Measurements from ENCODE around the gene CCDC24. TPM values are rescaled to one million over a fixed set of nuclear protein-coding genes. Genes with fewer than 3 reads are reported as not detected.

The CCDC24 gene
- total RNA-seq, 1 experiment from 2014 or later, result 24.4 TPM

DNA sequence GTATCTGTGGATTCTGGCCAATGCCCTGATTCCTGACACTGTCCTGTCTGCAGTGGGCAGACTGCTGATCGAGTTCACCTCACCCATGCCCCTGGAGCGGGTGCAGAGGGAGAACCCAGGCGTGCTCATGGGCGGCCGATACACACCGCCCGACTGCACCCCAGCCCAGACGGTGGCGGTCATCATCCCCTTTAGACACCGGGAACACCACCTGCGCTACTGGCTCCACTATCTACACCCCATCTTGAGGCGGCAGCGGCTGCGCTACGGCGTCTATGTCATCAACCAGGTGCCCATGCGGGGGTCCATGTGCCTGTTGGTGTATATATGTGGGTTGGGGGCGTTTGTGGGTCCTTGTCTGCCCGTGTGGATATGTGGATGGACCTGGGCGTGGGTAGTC, 9.8 kb upstream of the CCDC24 start:
- intact Hi-C loops (cut with micrococcal nuclease; ENCODE audit: unreplicated experiment) (no loop called here), in situ Hi-C loops (cut with HindIII; ENCODE audit: low pct_unique_long_range_greater_than_20kb, low sequenced_read_pairs) (no loop called here)
- no peak overlapping the region for H3K27ac ChIP-seq (ENCODE audit: low read length)
- CTCF ChIA-PET, result no interaction called here
- POLR2A ChIA-PET, result no interaction called here
- peaks cover 25% of the 10 kb centered on the region for H3K4me1 ChIP-seq (ENCODE audit: control insufficient read depth, insufficient read depth, low read length)
- no peak for DNase-seq (ENCODE audit: low read depth, low spot score)
- H3K36me3 ChIP-seq (ENCODE audit: control insufficient read depth, insufficient read depth, low read length), result peaks cover 6% of the 10 kb centered on the region; the same call in 1 of the 2 replicates
- no peak for TF ChIP-seq POLR2AphosphoS5 (IDR thresholded peaks at IDR 0.05; ENCODE audit: low read depth, low read length)
- TF ChIP-seq, protein P1, sequence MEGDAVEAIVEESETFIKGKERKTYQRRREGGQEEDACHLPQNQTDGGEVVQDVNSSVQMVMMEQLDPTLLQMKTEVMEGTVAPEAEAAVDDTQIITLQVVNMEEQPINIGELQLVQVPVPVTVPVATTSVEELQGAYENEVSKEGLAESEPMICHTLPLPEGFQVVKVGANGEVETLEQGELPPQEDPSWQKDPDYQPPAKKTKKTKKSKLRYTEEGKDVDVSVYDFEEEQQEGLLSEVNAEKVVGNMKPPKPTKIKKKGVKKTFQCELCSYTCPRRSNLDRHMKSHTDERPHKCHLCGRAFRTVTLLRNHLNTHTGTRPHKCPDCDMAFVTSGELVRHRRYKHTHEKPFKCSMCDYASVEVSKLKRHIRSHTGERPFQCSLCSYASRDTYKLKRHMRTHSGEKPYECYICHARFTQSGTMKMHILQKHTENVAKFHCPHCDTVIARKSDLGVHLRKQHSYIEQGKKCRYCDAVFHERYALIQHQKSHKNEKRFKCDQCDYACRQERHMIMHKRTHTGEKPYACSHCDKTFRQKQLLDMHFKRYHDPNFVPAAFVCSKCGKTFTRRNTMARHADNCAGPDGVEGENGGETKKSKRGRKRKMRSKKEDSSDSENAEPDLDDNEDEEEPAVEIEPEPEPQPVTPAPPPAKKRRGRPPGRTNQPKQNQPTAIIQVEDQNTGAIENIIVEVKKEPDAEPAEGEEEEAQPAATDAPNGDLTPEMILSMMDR (IDR thresholded peaks at IDR 0.05), result no peak
- no peak for TF ChIP-seq TCF7L2 (IDR thresholded peaks at IDR 0.05; ENCODE audit: low read depth, low read length)
- TF ChIP-seq SIN3A (IDR thresholded peaks at IDR 0.05; ENCODE audit: borderline replicate concordance, insufficient read depth, low read depth, low read length), result no peak
- TF ChIP-seq, protein P2, sequence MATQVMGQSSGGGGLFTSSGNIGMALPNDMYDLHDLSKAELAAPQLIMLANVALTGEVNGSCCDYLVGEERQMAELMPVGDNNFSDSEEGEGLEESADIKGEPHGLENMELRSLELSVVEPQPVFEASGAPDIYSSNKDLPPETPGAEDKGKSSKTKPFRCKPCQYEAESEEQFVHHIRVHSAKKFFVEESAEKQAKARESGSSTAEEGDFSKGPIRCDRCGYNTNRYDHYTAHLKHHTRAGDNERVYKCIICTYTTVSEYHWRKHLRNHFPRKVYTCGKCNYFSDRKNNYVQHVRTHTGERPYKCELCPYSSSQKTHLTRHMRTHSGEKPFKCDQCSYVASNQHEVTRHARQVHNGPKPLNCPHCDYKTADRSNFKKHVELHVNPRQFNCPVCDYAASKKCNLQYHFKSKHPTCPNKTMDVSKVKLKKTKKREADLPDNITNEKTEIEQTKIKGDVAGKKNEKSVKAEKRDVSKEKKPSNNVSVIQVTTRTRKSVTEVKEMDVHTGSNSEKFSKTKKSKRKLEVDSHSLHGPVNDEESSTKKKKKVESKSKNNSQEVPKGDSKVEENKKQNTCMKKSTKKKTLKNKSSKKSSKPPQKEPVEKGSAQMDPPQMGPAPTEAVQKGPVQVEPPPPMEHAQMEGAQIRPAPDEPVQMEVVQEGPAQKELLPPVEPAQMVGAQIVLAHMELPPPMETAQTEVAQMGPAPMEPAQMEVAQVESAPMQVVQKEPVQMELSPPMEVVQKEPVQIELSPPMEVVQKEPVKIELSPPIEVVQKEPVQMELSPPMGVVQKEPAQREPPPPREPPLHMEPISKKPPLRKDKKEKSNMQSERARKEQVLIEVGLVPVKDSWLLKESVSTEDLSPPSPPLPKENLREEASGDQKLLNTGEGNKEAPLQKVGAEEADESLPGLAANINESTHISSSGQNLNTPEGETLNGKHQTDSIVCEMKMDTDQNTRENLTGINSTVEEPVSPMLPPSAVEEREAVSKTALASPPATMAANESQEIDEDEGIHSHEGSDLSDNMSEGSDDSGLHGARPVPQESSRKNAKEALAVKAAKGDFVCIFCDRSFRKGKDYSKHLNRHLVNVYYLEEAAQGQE (IDR thresholded peaks at IDR 0.05; ENCODE audit: insufficient read depth in 1 of 2, low read depth in 2 of 2, low read length in 1 of 2), result no peak
- no TSS peak for BruUV-seq (replicated peaks)
- no peaks in the 10 kb centered on the region for H3K27me3 ChIP-seq (ENCODE audit: control insufficient read depth, insufficient read depth, low read length)
- ATAC-seq, result no peak
- H3K4me3 ChIP-seq (ENCODE audit: low read depth in 2 of 2, low read length in 2 of 2), result no peak overlapping the region
- H3K9me3 ChIP-seq (ENCODE audit: control insufficient read depth, insufficient read depth, low read depth, low read length), result no peaks in the 10 kb centered on the region

DNA sequence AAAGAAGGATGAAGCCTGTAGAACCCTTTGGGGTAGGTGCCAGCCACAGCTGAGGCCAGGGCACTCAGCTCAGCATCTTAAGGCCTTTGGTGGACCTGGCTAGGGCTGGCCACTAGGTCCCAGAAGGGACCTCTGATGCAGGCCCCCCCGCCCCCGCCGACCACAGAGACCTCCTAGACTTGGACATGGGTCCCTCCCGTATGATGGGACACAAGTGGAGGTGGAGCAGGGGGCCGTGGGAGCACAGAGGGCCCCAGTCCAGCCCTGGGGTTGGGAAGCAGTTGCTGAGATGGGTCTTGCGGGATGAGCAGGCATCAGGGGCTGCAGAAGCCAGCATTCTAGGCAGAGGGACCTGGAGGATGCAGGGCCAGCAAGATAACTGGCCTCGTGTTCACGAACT, 9.2 kb upstream of the CCDC24 start:
- POLR2A ChIA-PET, result no interaction called here
- CTCF ChIA-PET, result no interaction called here

More for the DNA sequence above, 9.2 kb upstream of the CCDC24 start:
- in situ Hi-C loops (cut with HindIII; ENCODE audit: low pct_unique_long_range_greater_than_20kb, low sequenced_read_pairs), result no loop called here
- H3K4me1 ChIP-seq (ENCODE audit: control insufficient read depth, insufficient read depth, low read length), result peaks cover 19% of the 10 kb centered on the region
- no peaks in the 10 kb centered on the region for H3K27me3 ChIP-seq (ENCODE audit: control insufficient read depth, insufficient read depth, low read length)
- no peaks in the 10 kb centered on the region for H3K9me3 ChIP-seq (ENCODE audit: control insufficient read depth, insufficient read depth, low read depth, low read length)
- 0 out of 2 replicates have a peak, but pooled peaks cover 3% of the 10 kb centered on the region for H3K36me3 ChIP-seq (ENCODE audit: control insufficient read depth, insufficient read depth, low read length)
- intact Hi-C loops (cut with micrococcal nuclease; ENCODE audit: unreplicated experiment), result no loop called here
- ATAC-seq, result no peak
- DNase-seq (ENCODE audit: low read depth, low spot score), result no peak
- no peak overlapping the region for H3K27ac ChIP-seq (ENCODE audit: low read length)
- BruUV-seq (replicated peaks), result no TSS peak
- TF ChIP-seq, protein P2 (IDR thresholded peaks at IDR 0.05; ENCODE audit: insufficient read depth in 1 of 2, low read depth in 2 of 2, low read length in 1 of 2), result no peak
- TF ChIP-seq POLR2AphosphoS5 (IDR thresholded peaks at IDR 0.05; ENCODE audit: low read depth, low read length), result no peak
- H3K4me3 ChIP-seq (ENCODE audit: low read depth in 2 of 2, low read length in 2 of 2), result no peak overlapping the region

Measured in Panc1 (cell line).